Stimulated activated CD4-positive, alpha-beta T cell treated with anti-CD3 and anti-CD28 coated beads, Interleukin-12 subunit alpha, Interleukin-12 subunit beta, amount 100 ng/mL, for 4 hours (primary cell): ENCODE data around the gene PSMD1.
"Not testable (repeated sequence)": the region's sequence is repeated elsewhere in the genome, so short reads cannot be mapped to it uniquely, and the experiment has no call there.

ENCODE experiments used
- DNase-seq: peaks from one replicate; pipeline ENCODE4 v3.0.0-alpha.2; 2020

The PSMD1 gene

GRCh38 chr2:231117922-231118613 is 61.4 kb downstream of the PSMD1 start:
- DNase-seq: no peak

- DNase-seq: no peak
These were observed 61.9 kb downstream of the PSMD1 start for GRCh38 chr2:231118614-231118942.

GRCh38 chr2:231123362-231123898 is 66.8 kb downstream of the PSMD1 start:
- no peak for DNase-seq

GRCh38 chr2:231124838-231125568 is 68.3 kb downstream of the PSMD1 start, which contains the start of gene HTR2B:
HTR2B (minus strand) TSS chr2:231125042; CDS start chr2:231123764, 1,278 bp downstream.
- no peak for DNase-seq

GRCh38 chr2:231126123-231126522 is 69.5 kb downstream of the PSMD1 start:
- no peak for DNase-seq

- no peak for DNase-seq
These were observed 70.8 kb downstream of the PSMD1 start for GRCh38 chr2:231127480-231127879.

GRCh38 chr2:231127936-231128335 is 71.3 kb downstream of the PSMD1 start:
- no peak for DNase-seq

GRCh38 chr2:231128541-231128940 is 71.9 kb downstream of the PSMD1 start:
- no peak for DNase-seq

GRCh38 chr2:231129216-231129615 is 72.5 kb downstream of the PSMD1 start:
- no peak for DNase-seq

GRCh38 chr2:231130336-231131056 is 73.8 kb downstream of the PSMD1 start:
- DNase-seq: no peak

GRCh38 chr2:231132129-231132528 is 75.5 kb downstream of the PSMD1 start:
- no peak for DNase-seq

- no peak for DNase-seq
These were observed 76.9 kb downstream of the PSMD1 start for GRCh38 chr2:231133365-231134099.

GRCh38 chr2:231134910-231135655 is 78.4 kb downstream of the PSMD1 start:
- DNase-seq: no peak

GRCh38 chr2:231138699-231139098 is 82.0 kb downstream of the PSMD1 start:
- no peak for DNase-seq

- no peak for DNase-seq
These were observed 83.1 kb downstream of the PSMD1 start for GRCh38 chr2:231139796-231140195.

- DNase-seq: not testable (repeated sequence)
These were observed 84.1 kb downstream of the PSMD1 start for GRCh38 chr2:231140808-231141207.

GRCh38 chr2:231144896-231145295 is 88.2 kb downstream of the PSMD1 start:
- no peak for DNase-seq

GRCh38 chr2:231146665-231147064 is 90.0 kb downstream of the PSMD1 start:
- no peak for DNase-seq

GRCh38 chr2:231152800-231153557 is 96.3 kb downstream of the PSMD1 start:
- DNase-seq: no peak

- no peak for DNase-seq
These were observed 102.6 kb downstream of the PSMD1 start for GRCh38 chr2:231159306-231159705.

GRCh38 chr2:231160701-231161100 is 104.0 kb downstream of the PSMD1 start:
- no peak for DNase-seq
